NB4 (cell line): ENCODE data around the gene SNAP29.

Experiments
- DNase-seq: peaks from one replicate; pipeline ENCODE4 v3.0.0; 2010; ENCODE audit warnings: low read depth
- H3K4me3 ChIP-seq: one replicate; pipeline ENCODE4 v1.5.1; 2011; ENCODE audit warnings: mild to moderate bottlenecking, low read depth, low read length, moderate library complexity
- MYC ChIP-seq: IDR thresholded peaks from 2 replicates; pipeline ENCODE4 v1.6.1; 2011; ENCODE audit warnings: low read depth, low read length
- POLR2A ChIP-seq: IDR thresholded peaks from 2 replicates; pipeline ENCODE4 v1.6.1; 2011; ENCODE audit warnings: mild to moderate bottlenecking; ENCODE audit not compliant: insufficient read length; ENCODE audit errors: extremely low read depth
- TF ChIP-seq, protein P1 (sequence below): IDR thresholded peaks from one replicate; pipeline ENCODE4 v1.5.1; 2012; ENCODE audit warnings: low read depth, low read length
- TF ChIP-seq, protein P2 (sequence below): IDR thresholded peaks from 2 replicates; pipeline ENCODE4 v1.6.1; 2011; ENCODE audit warnings: low read depth, low read length

The SNAP29 gene

GRCh38 chr22:20858615-20859416 lies at the start of gene SNAP29, which contains the start of gene PI4KA:
TSS of gene SNAP29 (plus strand) at chr22:20859007. CDS start at chr22:20859111, 104 bp downstream.
TSS of gene PI4KA (minus strand) at chr22:20858811. CDS start at chr22:20858725, 86 bp downstream.
- peak within 1 kb of the TSS; percentile 83 for H3K4me3 ChIP-seq
- DNase-seq: peak; percentile 98
- peak; percentile 74 for TF ChIP-seq POLR2A
- peak; percentile 54 for TF ChIP-seq MYC
- TF ChIP-seq, protein P1, sequence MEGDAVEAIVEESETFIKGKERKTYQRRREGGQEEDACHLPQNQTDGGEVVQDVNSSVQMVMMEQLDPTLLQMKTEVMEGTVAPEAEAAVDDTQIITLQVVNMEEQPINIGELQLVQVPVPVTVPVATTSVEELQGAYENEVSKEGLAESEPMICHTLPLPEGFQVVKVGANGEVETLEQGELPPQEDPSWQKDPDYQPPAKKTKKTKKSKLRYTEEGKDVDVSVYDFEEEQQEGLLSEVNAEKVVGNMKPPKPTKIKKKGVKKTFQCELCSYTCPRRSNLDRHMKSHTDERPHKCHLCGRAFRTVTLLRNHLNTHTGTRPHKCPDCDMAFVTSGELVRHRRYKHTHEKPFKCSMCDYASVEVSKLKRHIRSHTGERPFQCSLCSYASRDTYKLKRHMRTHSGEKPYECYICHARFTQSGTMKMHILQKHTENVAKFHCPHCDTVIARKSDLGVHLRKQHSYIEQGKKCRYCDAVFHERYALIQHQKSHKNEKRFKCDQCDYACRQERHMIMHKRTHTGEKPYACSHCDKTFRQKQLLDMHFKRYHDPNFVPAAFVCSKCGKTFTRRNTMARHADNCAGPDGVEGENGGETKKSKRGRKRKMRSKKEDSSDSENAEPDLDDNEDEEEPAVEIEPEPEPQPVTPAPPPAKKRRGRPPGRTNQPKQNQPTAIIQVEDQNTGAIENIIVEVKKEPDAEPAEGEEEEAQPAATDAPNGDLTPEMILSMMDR: no peak
- TF ChIP-seq, protein P2, sequence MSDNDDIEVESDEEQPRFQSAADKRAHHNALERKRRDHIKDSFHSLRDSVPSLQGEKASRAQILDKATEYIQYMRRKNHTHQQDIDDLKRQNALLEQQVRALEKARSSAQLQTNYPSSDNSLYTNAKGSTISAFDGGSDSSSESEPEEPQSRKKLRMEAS: peak; percentile 97

DNA sequence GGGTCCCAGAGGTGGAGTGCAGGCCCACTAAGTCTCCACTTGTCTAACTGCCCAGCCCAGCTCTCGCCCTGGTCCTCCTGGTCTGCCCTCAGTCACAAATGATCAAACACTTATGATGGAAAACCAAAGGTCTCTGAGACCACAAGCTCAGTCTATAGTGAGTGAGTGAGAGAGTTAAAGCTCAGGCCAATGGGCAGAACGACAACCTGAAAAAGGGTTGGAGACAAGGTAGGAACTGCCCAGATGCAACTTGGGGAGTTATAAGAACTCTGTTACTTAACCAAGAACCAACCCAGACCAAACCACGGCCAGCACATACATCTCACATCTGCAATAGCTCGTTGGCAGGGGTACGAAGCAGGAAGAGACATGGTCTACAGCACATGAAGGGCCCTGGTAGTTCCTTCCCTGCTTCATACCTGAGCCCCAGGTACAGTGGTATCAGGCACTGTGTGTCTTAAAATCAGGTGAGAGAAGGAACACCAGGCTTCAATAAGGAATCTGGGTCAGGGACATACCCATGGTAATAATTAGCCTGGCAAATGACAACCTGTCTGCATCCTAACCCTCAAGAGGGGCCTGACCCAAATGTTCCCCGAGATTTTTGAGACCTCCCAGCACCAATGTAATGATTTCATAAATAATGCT lies 49.1 kb upstream of the SNAP29 start:
- H3K4me3 ChIP-seq: no peak overlapping the region
- TF ChIP-seq, protein P2: no peak
- TF ChIP-seq MYC (no peak), POLR2A (no peak)
- TF ChIP-seq, protein P1: no peak
- no peak for DNase-seq

DNA sequence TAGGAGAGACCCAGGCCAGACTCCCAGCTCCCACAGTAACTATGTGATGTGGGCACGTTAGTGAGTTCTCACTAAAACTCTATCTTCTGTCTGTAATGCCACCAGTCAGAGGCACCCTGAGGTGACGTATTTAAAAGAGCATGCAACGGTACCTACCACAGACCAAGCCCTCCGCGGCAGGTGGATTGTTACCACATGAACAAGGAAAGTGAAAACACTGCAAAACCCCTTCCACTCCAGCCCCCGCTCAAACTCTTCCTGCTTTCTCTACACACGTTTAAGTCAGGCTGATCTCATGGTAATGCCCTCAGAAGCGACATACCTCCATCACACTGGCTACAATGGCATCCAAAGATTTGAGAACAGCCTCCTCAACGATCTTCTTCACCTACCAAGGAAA lies 48.2 kb upstream of the SNAP29 start:
- no peak overlapping the region for H3K4me3 ChIP-seq
- TF ChIP-seq, protein P2: no peak
- no peak for TF ChIP-seq POLR2A
- TF ChIP-seq MYC: no peak
- TF ChIP-seq, protein P1: no peak
- DNase-seq: no peak

DNA sequence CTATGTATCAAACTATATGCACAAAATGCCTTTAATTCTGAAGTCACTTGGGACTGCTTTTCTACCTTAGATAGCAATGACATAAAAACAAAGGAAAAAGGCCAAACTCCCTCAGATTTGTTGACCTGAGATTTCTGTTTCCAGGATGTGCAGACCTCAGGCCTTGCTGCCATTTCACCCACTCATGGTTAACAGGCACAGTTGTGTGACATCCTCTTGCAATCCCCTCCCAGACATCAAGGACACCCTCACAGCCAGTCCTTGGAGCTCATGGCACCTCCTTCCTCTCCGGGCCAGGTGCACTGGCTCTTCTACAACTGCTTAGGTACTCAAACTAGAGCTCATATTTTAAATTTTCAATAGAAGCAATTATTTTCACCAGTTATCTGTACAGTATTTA lies 47.6 kb upstream of the SNAP29 start:
- H3K4me3 ChIP-seq: no peak overlapping the region
- no peak for DNase-seq
- TF ChIP-seq, protein P1: no peak
- TF ChIP-seq POLR2A: no peak

DNA sequence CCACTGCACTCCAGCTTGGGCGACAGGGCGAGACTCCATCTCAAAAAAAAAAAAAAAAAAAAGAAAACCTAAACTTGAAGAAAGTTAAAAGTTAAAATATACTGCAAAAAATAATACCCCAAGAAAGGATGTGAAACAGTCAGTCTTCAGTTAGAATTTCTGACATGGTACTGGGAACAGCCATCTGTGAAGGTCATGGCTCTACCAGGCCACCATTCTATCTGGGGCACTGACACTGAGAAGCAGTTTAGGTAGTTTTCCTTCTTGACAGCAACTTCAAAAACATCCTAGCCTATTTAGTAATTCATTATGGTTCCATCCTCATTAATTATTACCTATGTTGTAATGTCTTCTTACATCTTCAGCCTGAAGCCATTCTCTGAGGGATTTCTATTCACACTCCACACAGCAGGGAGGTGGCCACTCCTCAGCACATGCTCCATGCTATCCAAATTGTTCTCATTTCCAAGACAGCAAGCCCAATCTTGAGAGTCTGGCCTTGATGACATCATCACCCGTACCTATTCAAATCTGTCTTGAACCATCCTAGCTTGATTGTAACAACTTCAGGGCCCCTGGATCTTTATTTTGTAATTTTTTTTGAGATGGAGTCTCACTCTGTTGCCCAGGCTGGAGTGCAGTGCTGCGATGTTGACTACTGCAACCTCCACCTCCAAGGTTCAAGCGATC lies 46.7 kb upstream of the SNAP29 start:
- no peak for DNase-seq
- no peak for TF ChIP-seq MYC
- TF ChIP-seq, protein P1: no peak
- TF ChIP-seq, protein P2: no peak
- TF ChIP-seq POLR2A: no peak
- no peak overlapping the region for H3K4me3 ChIP-seq
